Measurements from ENCODE around the gene TSPAN2. TPM values are rescaled to one million over a fixed set of nuclear protein-coding genes. Genes with fewer than 3 reads are reported as not detected.

Gene TSPAN2
- total RNA-seq, 1 experiment from 2014 or later, result 6.8 TPM

DNA sequence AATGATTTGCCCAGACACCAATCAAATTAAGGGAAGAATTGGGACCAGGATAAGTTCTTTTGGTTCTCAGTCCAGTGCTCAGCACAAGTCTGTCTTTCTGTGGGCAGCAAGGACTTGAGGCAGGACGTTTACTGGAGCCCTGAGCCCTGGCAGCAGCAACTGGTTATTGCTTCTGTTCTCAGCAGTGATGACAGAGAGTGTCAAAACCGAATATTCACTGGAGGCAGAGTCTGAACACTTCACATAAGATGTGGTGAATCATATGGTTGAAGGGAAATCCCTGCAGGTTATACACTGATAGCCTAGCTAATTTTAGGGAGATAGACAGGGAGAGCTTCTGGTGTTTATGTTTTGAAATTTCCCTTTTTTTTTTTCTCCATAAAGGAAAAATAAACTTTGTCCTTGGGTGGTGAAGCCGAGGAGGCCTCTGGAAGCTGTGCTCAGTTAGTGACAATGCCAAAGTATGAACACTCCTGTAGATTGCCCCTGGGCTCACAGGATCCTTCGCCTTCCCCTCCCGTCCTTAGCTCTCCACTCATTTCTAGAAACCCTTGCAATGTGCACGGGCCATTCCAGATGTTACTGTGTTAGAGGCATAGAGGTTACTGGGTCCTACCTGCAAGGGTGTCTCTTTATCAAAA, 26.3 kb upstream of the TSPAN2 start:
- H3K36me3 ChIP-seq (ENCODE audit: control insufficient read depth, insufficient read depth, low read length), result no peaks in the 10 kb centered on the region
- Mint-ChIP-seq H3K27me3 (ENCODE audit: insufficient read depth, unreplicated experiment) (no peaks in the 10 kb centered on the region), H3K9me3 (ENCODE audit: unreplicated experiment) (no peaks in the 10 kb centered on the region), H3K36me3 (ENCODE audit: insufficient read depth, unreplicated experiment) (no peaks in the 10 kb centered on the region), H3K4me3 (ENCODE audit: unreplicated experiment) (no peak overlapping the region), H3K4me1 (ENCODE audit: low read depth, unreplicated experiment) (peaks cover 5% of the 10 kb centered on the region), H3K27ac (ENCODE audit: unreplicated experiment) (no peak overlapping the region)
- POLR2A ChIA-PET, result no interaction called here
- peaks cover 7% of the 10 kb centered on the region; the same call in 1 of the 2 replicates for H3K4me1 ChIP-seq
- BruUV-seq (replicated peaks), result no TSS peak
- intact Hi-C loops (cut with micrococcal nuclease; ENCODE audit: unreplicated experiment), result no loop called here
- no peaks in the 10 kb centered on the region for H3K27me3 ChIP-seq (replicated peaks; ENCODE audit: control insufficient read depth, insufficient read depth, low read length)
- no peak for DNase-seq
- CTCF ChIA-PET, result no interaction called here
- TF ChIP-seq, protein P1, sequence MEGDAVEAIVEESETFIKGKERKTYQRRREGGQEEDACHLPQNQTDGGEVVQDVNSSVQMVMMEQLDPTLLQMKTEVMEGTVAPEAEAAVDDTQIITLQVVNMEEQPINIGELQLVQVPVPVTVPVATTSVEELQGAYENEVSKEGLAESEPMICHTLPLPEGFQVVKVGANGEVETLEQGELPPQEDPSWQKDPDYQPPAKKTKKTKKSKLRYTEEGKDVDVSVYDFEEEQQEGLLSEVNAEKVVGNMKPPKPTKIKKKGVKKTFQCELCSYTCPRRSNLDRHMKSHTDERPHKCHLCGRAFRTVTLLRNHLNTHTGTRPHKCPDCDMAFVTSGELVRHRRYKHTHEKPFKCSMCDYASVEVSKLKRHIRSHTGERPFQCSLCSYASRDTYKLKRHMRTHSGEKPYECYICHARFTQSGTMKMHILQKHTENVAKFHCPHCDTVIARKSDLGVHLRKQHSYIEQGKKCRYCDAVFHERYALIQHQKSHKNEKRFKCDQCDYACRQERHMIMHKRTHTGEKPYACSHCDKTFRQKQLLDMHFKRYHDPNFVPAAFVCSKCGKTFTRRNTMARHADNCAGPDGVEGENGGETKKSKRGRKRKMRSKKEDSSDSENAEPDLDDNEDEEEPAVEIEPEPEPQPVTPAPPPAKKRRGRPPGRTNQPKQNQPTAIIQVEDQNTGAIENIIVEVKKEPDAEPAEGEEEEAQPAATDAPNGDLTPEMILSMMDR (IDR thresholded peaks at IDR 0.05; ENCODE audit: insufficient read depth in 1 of 2, low read depth in 1 of 2, low read length in 1 of 2, severe bottlenecking in 1 of 2, unreplicated experiment in 1 of 2), result no peak
- H3K9me3 ChIP-seq, result no peaks in the 10 kb centered on the region
- H3K4me3 ChIP-seq (ENCODE audit: low read depth, low read length), result no peak overlapping the region

DNA sequence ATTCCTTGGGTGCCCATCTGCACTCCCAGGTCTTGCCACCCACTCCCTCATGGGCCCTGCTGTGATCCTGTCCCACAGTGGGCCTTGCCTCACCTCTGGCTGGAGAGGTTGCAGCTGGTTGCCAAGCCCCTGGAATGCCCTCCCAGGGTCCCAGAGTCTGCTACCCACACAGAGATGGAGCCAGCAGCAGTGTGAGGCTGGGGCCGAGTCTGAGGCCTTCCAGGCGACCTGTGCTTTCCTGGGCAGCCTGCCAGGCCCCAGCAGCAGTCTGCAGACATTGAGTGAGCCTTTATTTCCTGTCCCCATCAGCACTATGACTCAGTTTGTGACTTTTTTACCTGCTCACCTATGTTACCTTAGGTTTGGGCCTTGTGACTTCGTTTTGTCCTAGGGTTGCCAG, 25.0 kb upstream of the TSPAN2 start:
- Mint-ChIP-seq H3K36me3 (ENCODE audit: insufficient read depth, unreplicated experiment) (no peaks in the 10 kb centered on the region), H3K4me3 (ENCODE audit: unreplicated experiment) (no peak overlapping the region), H3K4me1 (ENCODE audit: low read depth, unreplicated experiment) (peaks cover 5% of the 10 kb centered on the region), H3K27me3 (ENCODE audit: insufficient read depth, unreplicated experiment) (no peaks in the 10 kb centered on the region), H3K9me3 (ENCODE audit: unreplicated experiment) (no peaks in the 10 kb centered on the region), H3K27ac (ENCODE audit: unreplicated experiment) (no peak overlapping the region)
- H3K9me3 ChIP-seq, result no peaks in the 10 kb centered on the region
- no peaks in the 10 kb centered on the region for H3K27me3 ChIP-seq (replicated peaks; ENCODE audit: control insufficient read depth, insufficient read depth, low read length)
- BruUV-seq (replicated peaks), result no TSS peak
- no peak overlapping the region for H3K4me3 ChIP-seq (ENCODE audit: low read depth, low read length)
- H3K36me3 ChIP-seq (ENCODE audit: control insufficient read depth, insufficient read depth, low read length), result no peaks in the 10 kb centered on the region
- intact Hi-C loops (cut with micrococcal nuclease; ENCODE audit: unreplicated experiment), result no loop called here
- peaks cover 7% of the 10 kb centered on the region; the same call in 1 of the 2 replicates for H3K4me1 ChIP-seq
- TF ChIP-seq, protein P1 (IDR thresholded peaks at IDR 0.05; ENCODE audit: insufficient read depth in 1 of 2, low read depth in 1 of 2, low read length in 1 of 2, severe bottlenecking in 1 of 2, unreplicated experiment in 1 of 2), result no peak
- ChIA-PET CTCF (no interaction called here), POLR2A (no interaction called here)
- DNase-seq, result no peak

DNA sequence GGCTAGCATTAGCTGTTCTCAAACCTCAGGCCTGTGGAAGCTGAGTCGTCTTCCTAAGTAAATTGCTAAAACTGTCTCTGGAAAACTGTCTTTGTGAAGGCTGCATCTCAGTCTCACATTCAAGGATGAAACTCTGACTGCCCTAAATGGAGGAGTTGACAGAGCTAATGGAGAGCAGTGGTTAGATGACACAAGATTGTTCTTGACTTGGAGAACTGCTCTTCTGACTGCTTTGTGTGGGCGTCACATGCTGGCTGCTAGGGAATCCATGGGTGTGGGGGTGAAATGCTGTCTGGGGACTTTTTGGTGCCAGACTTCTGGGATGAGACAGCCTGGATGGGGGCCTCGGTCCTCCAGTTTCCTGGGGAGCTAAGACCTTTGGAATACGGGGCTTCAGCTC, 24.5 kb upstream of the TSPAN2 start:
- DNase-seq, result no peak
- TF ChIP-seq, protein P1 (IDR thresholded peaks at IDR 0.05; ENCODE audit: insufficient read depth in 1 of 2, low read depth in 1 of 2, low read length in 1 of 2, severe bottlenecking in 1 of 2, unreplicated experiment in 1 of 2), result no peak
- Mint-ChIP-seq H3K36me3 (ENCODE audit: insufficient read depth, unreplicated experiment) (no peaks in the 10 kb centered on the region), H3K27ac (ENCODE audit: unreplicated experiment) (no peak overlapping the region), H3K9me3 (ENCODE audit: unreplicated experiment) (no peaks in the 10 kb centered on the region), H3K4me3 (ENCODE audit: unreplicated experiment) (no peak overlapping the region), H3K27me3 (ENCODE audit: insufficient read depth, unreplicated experiment) (no peaks in the 10 kb centered on the region), H3K4me1 (ENCODE audit: low read depth, unreplicated experiment) (peaks cover 5% of the 10 kb centered on the region)
- Histone ChIP-seq H3K4me1 (peaks cover 7% of the 10 kb centered on the region; the same call in 1 of the 2 replicates), H3K4me3 (ENCODE audit: low read depth, low read length) (no peak overlapping the region), H3K9me3 (no peaks in the 10 kb centered on the region), H3K27me3 (replicated peaks; ENCODE audit: control insufficient read depth, insufficient read depth, low read length) (no peaks in the 10 kb centered on the region), H3K36me3 (ENCODE audit: control insufficient read depth, insufficient read depth, low read length) (no peaks in the 10 kb centered on the region)
- POLR2A ChIA-PET, result no interaction called here
- CTCF ChIA-PET, result interaction anchor here (1.4 kb wide), 1 partner anchor 24 kb away, joined by 5 read pairs; the partner anchor contains the start of gene TSPAN2
- intact Hi-C loops (cut with micrococcal nuclease; ENCODE audit: unreplicated experiment), result loop anchor here (1.0 to 2.0 kb wide), 2 partner anchors 23 to 134 kb away; no protein-coding TSS in a partner anchor
- BruUV-seq (replicated peaks), result no TSS peak
